Measurements from ENCODE around the gene CPEB3. TPM values are rescaled to one million over a fixed set of nuclear protein-coding genes. Genes with fewer than 3 reads are reported as not detected.

CPEB3 gene
- total RNA-seq, 1 experiment from 2014 or later = 1.0 TPM

GRCh38 chr10:92231196-92231595 lies 59.7 kb downstream of the CPEB3 start:
- no peak overlapping the region for H3K14ac ChIP-seq (ENCODE audit: insufficient read depth, low read length)
- no peak overlapping the region for H3K27ac Mint-ChIP-seq
- H2BK12ac ChIP-seq (ENCODE audit: insufficient read length, low read depth, low read length) = no peak overlapping the region
- no peak overlapping the region for H3K56ac ChIP-seq (ENCODE audit: insufficient read length, low read depth, low read length)
- no peak overlapping the region for H2AK5ac ChIP-seq (ENCODE audit: insufficient read length, low read length)
- no peaks in the 10 kb centered on the region for H4K20me1 ChIP-seq (ENCODE audit: control insufficient read depth, insufficient read depth, insufficient read length)
- H4K5ac ChIP-seq (ENCODE audit: insufficient read length, low read depth, low read length) = no peak overlapping the region
- H3T11ph ChIP-seq (ENCODE audit: low read length) = no peak overlapping the region
- peaks cover 0 to 4% of the 10 kb centered on the region in 2 experiments; a peak in 1 of 4 replicates for H3K4me1 Mint-ChIP-seq
- H3K23me2 ChIP-seq (ENCODE audit: insufficient read length, low read depth, low read length, poor library complexity, severe bottlenecking) = no peaks in the 10 kb centered on the region
- H2BK15ac ChIP-seq (ENCODE audit: low read depth, low read length) = no peak overlapping the region
- no peaks in the 10 kb centered on the region for H3K27me3 ChIP-seq (ENCODE audit: insufficient read depth, low read length)
- H2BK5ac ChIP-seq (ENCODE audit: insufficient read length, low read length) = no peak overlapping the region
- no peak overlapping the region for H2BK20ac ChIP-seq (ENCODE audit: low read depth, low read length, poor library complexity, severe bottlenecking)
- no peaks in the 10 kb centered on the region for H3K36me3 Mint-ChIP-seq (ENCODE audit: insufficient read depth in 1 of 3, low read depth in 3 of 3)
- no peak overlapping the region for H4K8ac ChIP-seq (replicated peaks; ENCODE audit: insufficient read length, low read depth, low read length)
- WGBS (ENCODE audit: extremely low coverage, insufficient read length, low lambda C conversion rate) = no CpG with 5 or more reads among the region's 1 CpG
- DNase-seq = no peak
- no peak overlapping the region for H3K4me3 Mint-ChIP-seq
- H3K9ac ChIP-seq (ENCODE audit: extremely low read depth, insufficient read length, low read length) = no peak overlapping the region
- H3K79me2 ChIP-seq (ENCODE audit: insufficient read depth, low read length) = no peaks in the 10 kb centered on the region
- H3K23ac ChIP-seq (ENCODE audit: insufficient read length, low read depth, low read length) = no peak overlapping the region
- peaks cover 2% of the 10 kb centered on the region; the same call in 1 of the 2 replicates for H3K27me3 Mint-ChIP-seq (ENCODE audit: low read depth)
- no peaks in the 10 kb centered on the region for H3K79me1 ChIP-seq (ENCODE audit: insufficient read depth, low read depth, low read length, poor library complexity, severe bottlenecking)
- TF ChIP-seq, protein P1, sequence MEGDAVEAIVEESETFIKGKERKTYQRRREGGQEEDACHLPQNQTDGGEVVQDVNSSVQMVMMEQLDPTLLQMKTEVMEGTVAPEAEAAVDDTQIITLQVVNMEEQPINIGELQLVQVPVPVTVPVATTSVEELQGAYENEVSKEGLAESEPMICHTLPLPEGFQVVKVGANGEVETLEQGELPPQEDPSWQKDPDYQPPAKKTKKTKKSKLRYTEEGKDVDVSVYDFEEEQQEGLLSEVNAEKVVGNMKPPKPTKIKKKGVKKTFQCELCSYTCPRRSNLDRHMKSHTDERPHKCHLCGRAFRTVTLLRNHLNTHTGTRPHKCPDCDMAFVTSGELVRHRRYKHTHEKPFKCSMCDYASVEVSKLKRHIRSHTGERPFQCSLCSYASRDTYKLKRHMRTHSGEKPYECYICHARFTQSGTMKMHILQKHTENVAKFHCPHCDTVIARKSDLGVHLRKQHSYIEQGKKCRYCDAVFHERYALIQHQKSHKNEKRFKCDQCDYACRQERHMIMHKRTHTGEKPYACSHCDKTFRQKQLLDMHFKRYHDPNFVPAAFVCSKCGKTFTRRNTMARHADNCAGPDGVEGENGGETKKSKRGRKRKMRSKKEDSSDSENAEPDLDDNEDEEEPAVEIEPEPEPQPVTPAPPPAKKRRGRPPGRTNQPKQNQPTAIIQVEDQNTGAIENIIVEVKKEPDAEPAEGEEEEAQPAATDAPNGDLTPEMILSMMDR (conservative IDR thresholded peaks at IDR 0.05) = no peak
- H3K4ac ChIP-seq (ENCODE audit: low read depth, low read length) = no peak overlapping the region
- H2BK120ac ChIP-seq (ENCODE audit: low read depth, low read length, poor library complexity, severe bottlenecking) = no peak overlapping the region
- no peaks in the 10 kb centered on the region for H3K9me3 Mint-ChIP-seq
- no peaks in the 10 kb centered on the region for H3K9me3 ChIP-seq (ENCODE audit: control insufficient read depth, low read depth, low read length)
- no peak overlapping the region for H3K4me2 ChIP-seq (ENCODE audit: insufficient read depth, insufficient read length, low read length)
- no peak overlapping the region for H4K91ac ChIP-seq (ENCODE audit: insufficient read length, low read depth, low read length)
- no peak overlapping the region for H2AFZ ChIP-seq (ENCODE audit: low read length)
- no peaks in the 10 kb centered on the region for H3K4me1 ChIP-seq (ENCODE audit: insufficient read depth, low read length)
- no peak overlapping the region for H3K27ac ChIP-seq (ENCODE audit: insufficient read length, low read depth, low read length)
- H3K18ac ChIP-seq (ENCODE audit: insufficient read length, low read depth, low read length) = no peak overlapping the region
